ENCODE results near the gene MOB2. TPM values are rescaled to one million over a fixed set of nuclear protein-coding genes. Genes with fewer than 3 reads are reported as not detected.

MOB2 gene
- total and polyA plus RNA-seq, 4 donors: 32.4 to 104 (median 58.5) TPM

- ATAC-seq (ENCODE audit: low FRiP score) (peak; percentile 77), DNase-seq (peak; percentile 69 to 86)
- Histone ChIP-seq H3K27me3 (ENCODE audit: control insufficient read depth in 1 of 2, insufficient read depth in 2 of 2, low read length in 1 of 2) (no peaks in the 10 kb centered on the region), H3K9me3 (ENCODE audit: control insufficient read depth, low read length) (no peaks in the 10 kb centered on the region), H3K4me1 (ENCODE audit: control insufficient read depth in 1 of 2, insufficient read depth in 2 of 2, low read length in 2 of 2) (peaks cover 0 to 5% of the 10 kb centered on the region in 2 donors), H3K36me3 (ENCODE audit: control insufficient read depth in 1 of 2, insufficient read depth in 2 of 2, low read length in 1 of 2) (no peaks in the 10 kb centered on the region), H3K4me3 (ENCODE audit: low read length in 2 of 2) (no peak overlapping the region), H3K27ac (ENCODE audit: low read depth in 1 of 2, low read length in 2 of 2) (no peak overlapping the region)
- WGBS, 2 donors: 10 to 16% methylated on average over 20 of the region's 20 CpGs
- intact Hi-C loops (cut with DNase I): no loop called here
Measured at GRCh38 chr11:1502954-1503707, 16.6 kb upstream of the MOB2 start.

GRCh38 chr11:1502168-1502953, 15.8 kb upstream of the MOB2 start:
- 65 to 72% methylated on average over 24 of the region's 24 CpGs for WGBS, 2 donors
- no peaks in the 10 kb centered on the region for H3K27me3 ChIP-seq (ENCODE audit: control insufficient read depth in 1 of 2, insufficient read depth in 2 of 2, low read length in 1 of 2)
- H3K4me1 ChIP-seq (ENCODE audit: control insufficient read depth in 1 of 2, insufficient read depth in 2 of 2, low read length in 2 of 2): peaks cover 0 to 3% of the 10 kb centered on the region in 2 donors
- H3K4me3 ChIP-seq (ENCODE audit: low read length in 2 of 2): no peak overlapping the region
- no peaks in the 10 kb centered on the region for H3K36me3 ChIP-seq (ENCODE audit: control insufficient read depth in 1 of 2, insufficient read depth in 2 of 2, low read length in 1 of 2)
- intact Hi-C loops (cut with DNase I): no loop called here
- ATAC-seq (ENCODE audit: low FRiP score) (no peak), DNase-seq (peak; percentile 41 to 56)
- no peak overlapping the region for H3K27ac ChIP-seq (ENCODE audit: low read depth in 1 of 2, low read length in 2 of 2)
- H3K9me3 ChIP-seq (ENCODE audit: control insufficient read depth, low read length): no peaks in the 10 kb centered on the region

GRCh38 chr11:1501421-1502167, 15.0 kb upstream of the MOB2 start:
- no peak overlapping the region for H3K27ac ChIP-seq (ENCODE audit: low read depth in 1 of 2, low read length in 2 of 2)
- no peaks in the 10 kb centered on the region for H3K36me3 ChIP-seq (ENCODE audit: control insufficient read depth in 1 of 2, insufficient read depth in 2 of 2, low read length in 1 of 2)
- intact Hi-C loops (cut with DNase I): no loop called here
- H3K4me3 ChIP-seq (ENCODE audit: low read length in 2 of 2): no peak overlapping the region
- no peaks in the 10 kb centered on the region for H3K4me1 ChIP-seq (ENCODE audit: control insufficient read depth in 1 of 2, insufficient read depth in 2 of 2, low read length in 2 of 2)
- DNase-seq (peak; percentile 50 to 75), ATAC-seq (ENCODE audit: low FRiP score) (no peak)
- WGBS, 2 donors: 58 to 60% methylated on average over 25 of the region's 25 CpGs
- H3K27me3 ChIP-seq (ENCODE audit: control insufficient read depth in 1 of 2, insufficient read depth in 2 of 2, low read length in 1 of 2): no peaks in the 10 kb centered on the region
- no peaks in the 10 kb centered on the region for H3K9me3 ChIP-seq (ENCODE audit: control insufficient read depth, low read length)

- intact Hi-C loops (cut with DNase I): no loop called here
- ATAC-seq (ENCODE audit: low FRiP score) (no peak), DNase-seq (peak; percentile 23 to 60)
- Histone ChIP-seq H3K27me3 (ENCODE audit: control insufficient read depth in 1 of 2, insufficient read depth in 2 of 2, low read length in 1 of 2) (no peaks in the 10 kb centered on the region), H3K4me1 (ENCODE audit: control insufficient read depth in 1 of 2, insufficient read depth in 2 of 2, low read length in 2 of 2) (no peaks in the 10 kb centered on the region), H3K4me3 (ENCODE audit: low read length in 2 of 2) (no peak overlapping the region), H3K9me3 (ENCODE audit: control insufficient read depth, low read length) (no peaks in the 10 kb centered on the region), H3K36me3 (ENCODE audit: control insufficient read depth in 1 of 2, insufficient read depth in 2 of 2, low read length in 1 of 2) (no peaks in the 10 kb centered on the region), H3K27ac (ENCODE audit: low read depth in 1 of 2, low read length in 2 of 2) (no peak overlapping the region)
- 90 to 92% methylated on average over 28 of the region's 28 CpGs for WGBS, 2 donors
Measured at GRCh38 chr11:1500466-1501420, 14.2 kb upstream of the MOB2 start.

GRCh38 chr11:1499899-1500298, 13.3 kb upstream of the MOB2 start:
- intact Hi-C loops (cut with DNase I): no loop called here
- peak; percentile 26 to 73 for DNase-seq
- 97 to 98% methylated on average over 14 of the region's 14 CpGs for WGBS, 2 donors

GRCh38 chr11:1499261-1499890, 12.8 kb upstream of the MOB2 start:
- no peaks in the 10 kb centered on the region for H3K36me3 ChIP-seq (ENCODE audit: control insufficient read depth in 1 of 2, insufficient read depth in 2 of 2, low read length in 1 of 2)
- no peaks in the 10 kb centered on the region for H3K9me3 ChIP-seq (ENCODE audit: control insufficient read depth, low read length)
- peak; percentile 41 to 68 for DNase-seq
- 91 to 95% methylated on average over 28 of the region's 28 CpGs for WGBS, 2 donors
- no peak for ATAC-seq (ENCODE audit: low FRiP score)
- intact Hi-C loops (cut with DNase I): no loop called here
- no peaks in the 10 kb centered on the region for H3K27me3 ChIP-seq (ENCODE audit: control insufficient read depth in 1 of 2, insufficient read depth in 2 of 2, low read length in 1 of 2)
- H3K4me3 ChIP-seq (ENCODE audit: low read length in 2 of 2): no peak overlapping the region
- no peak overlapping the region for H3K27ac ChIP-seq (ENCODE audit: low read depth in 1 of 2, low read length in 2 of 2)
- no peaks in the 10 kb centered on the region for H3K4me1 ChIP-seq (ENCODE audit: control insufficient read depth in 1 of 2, insufficient read depth in 2 of 2, low read length in 2 of 2)

More at GRCh38 chr11:1499899-1500298, 13.3 kb upstream of the MOB2 start:
- H3K4me1 ChIP-seq (ENCODE audit: control insufficient read depth in 1 of 2, insufficient read depth in 2 of 2, low read length in 2 of 2): no peaks in the 10 kb centered on the region
- no peak overlapping the region for H3K27ac ChIP-seq (ENCODE audit: low read depth in 1 of 2, low read length in 2 of 2)
- no peak overlapping the region for H3K4me3 ChIP-seq (ENCODE audit: low read length in 2 of 2)
- no peak for ATAC-seq (ENCODE audit: low FRiP score)
- no peaks in the 10 kb centered on the region for H3K36me3 ChIP-seq (ENCODE audit: control insufficient read depth in 1 of 2, insufficient read depth in 2 of 2, low read length in 1 of 2)
- no peaks in the 10 kb centered on the region for H3K27me3 ChIP-seq (ENCODE audit: control insufficient read depth in 1 of 2, insufficient read depth in 2 of 2, low read length in 1 of 2)
- H3K9me3 ChIP-seq (ENCODE audit: control insufficient read depth, low read length): no peaks in the 10 kb centered on the region

GRCh38 chr11:1498262-1498661, 11.7 kb upstream of the MOB2 start:
- peak in 1 of 2 donors; percentile 64 for DNase-seq

More at GRCh38 chr11:1498262-1498661, 11.7 kb upstream of the MOB2 start:
- Histone ChIP-seq H3K27me3 (ENCODE audit: control insufficient read depth in 1 of 2, insufficient read depth in 2 of 2, low read length in 1 of 2) (no peaks in the 10 kb centered on the region), H3K4me3 (ENCODE audit: low read length in 2 of 2) (no peak overlapping the region), H3K4me1 (ENCODE audit: control insufficient read depth in 1 of 2, insufficient read depth in 2 of 2, low read length in 2 of 2) (no peaks in the 10 kb centered on the region), H3K36me3 (ENCODE audit: control insufficient read depth in 1 of 2, insufficient read depth in 2 of 2, low read length in 1 of 2) (no peaks in the 10 kb centered on the region), H3K9me3 (ENCODE audit: control insufficient read depth, low read length) (no peaks in the 10 kb centered on the region), H3K27ac (ENCODE audit: low read depth in 1 of 2, low read length in 2 of 2) (no peak overlapping the region)
- no peak for ATAC-seq (ENCODE audit: low FRiP score)
- 93 to 95% methylated on average over 13 of the region's 13 CpGs for WGBS, 2 donors
- intact Hi-C loops (cut with DNase I): no loop called here
